GM23338 (cell line): ENCODE measurements around the gene LEMD1. TPM values are rescaled to one million over a fixed set of nuclear protein-coding genes. Genes with fewer than 3 reads are reported as not detected.

Source experiments
- ATAC-seq: fragments of 200-7000 bp; cut with Tn5 transposase; 3 replicates; pipeline ENCODE4 v1.9.1; 2020
- DNase-seq: peaks from one replicate; pipeline ENCODE4 v3.0.0-alpha.2; 2015; ENCODE audit warnings: low spot score
- H2AFZ ChIP-seq: fragments of 200-600 bp; sonication (generic); 2 replicates; pipeline ENCODE4 v1.8.0; 2016; ENCODE audit warnings: antibody characterized with exemption, mild to moderate bottlenecking, moderate library complexity
- H3F3A ChIP-seq: fragments of 200-600 bp; sonication (generic); replicated peaks from 2 replicates; pipeline ENCODE4 v1.8.0; 2017; ENCODE audit warnings: antibody characterized with exemption, mixed run types, low read depth
- H3K27ac ChIP-seq: fragments of 200-600 bp; sonication (generic); 2 replicates; pipeline ENCODE4 v1.6.1; 2016; ENCODE audit warnings: low read depth
- H3K27me3 ChIP-seq: fragments of 200-600 bp; sonication (generic); 2 replicates; pipeline ENCODE4 v1.8.0; 2016; ENCODE audit warnings: mild to moderate bottlenecking, mixed run types, moderate library complexity; ENCODE audit not compliant: insufficient read depth
- H3K36me3 ChIP-seq: fragments of 200-600 bp; sonication (generic); 2 replicates; pipeline ENCODE4 v1.8.0; 2016; ENCODE audit warnings: mild to moderate bottlenecking; ENCODE audit not compliant: insufficient read depth
- H3K4me1 ChIP-seq: fragments of 200-600 bp; sonication (generic); 2 replicates; pipeline ENCODE4 v1.8.0; 2016; ENCODE audit warnings: mild to moderate bottlenecking, moderate library complexity; ENCODE audit not compliant: insufficient read depth
- H3K4me2 ChIP-seq: fragments of 200-600 bp; sonication (generic); 2 replicates; pipeline ENCODE4 v1.7.1; 2017; ENCODE audit warnings: mixed run types
- H3K4me3 ChIP-seq: fragments of 200-600 bp; sonication (generic); 2 replicates; pipeline ENCODE4 v1.6.1; 2016; ENCODE audit warnings: mixed run types
- H3K79me2 ChIP-seq: fragments of 200-600 bp; sonication (generic); replicated peaks from 2 replicates; pipeline ENCODE4 v1.8.0; 2017; ENCODE audit warnings: mild to moderate bottlenecking; ENCODE audit not compliant: insufficient read depth
- H3K9me2 ChIP-seq: fragments of 200-600 bp; sonication (generic); 2 replicates; pipeline ENCODE4 v1.8.0; 2017; ENCODE audit not compliant: insufficient read depth
- H4K20me1 ChIP-seq: fragments of 200-600 bp; sonication (generic); replicated peaks from 2 replicates; pipeline ENCODE4 v1.8.0; 2017; ENCODE audit warnings: mild to moderate bottlenecking; ENCODE audit not compliant: insufficient read depth
- H3K27ac Mint-ChIP-seq: 2 replicates; pipeline ENCODE4 v1.8.0; 2020; ENCODE audit warnings: inconsistent platforms, mild to moderate bottlenecking, moderate library complexity, mixed read lengths
- H3K27me3 Mint-ChIP-seq: 3 replicates; pipeline ENCODE4 v1.8.0; 2022; ENCODE audit warnings: low read depth, mild to moderate bottlenecking, moderate library complexity, mixed read lengths, inconsistent platforms; ENCODE audit not compliant: insufficient read depth, poor library complexity
- H3K36me3 Mint-ChIP-seq: 3 replicates; pipeline ENCODE4 v1.8.0; 2021; ENCODE audit warnings: low read depth, mild to moderate bottlenecking, inconsistent platforms, moderate library complexity, mixed read lengths
- H3K4me1 Mint-ChIP-seq: 3 replicates; pipeline ENCODE4 v1.8.0; 2020; ENCODE audit warnings: mild to moderate bottlenecking, inconsistent platforms, mixed read lengths
- H3K4me3 Mint-ChIP-seq: 3 replicates; pipeline ENCODE4 v1.8.0; 2021; ENCODE audit warnings: moderate library complexity, mild to moderate bottlenecking, inconsistent platforms, mixed read lengths
- H3K9me3 Mint-ChIP-seq: 3 replicates; pipeline ENCODE4 v1.8.0; 2020; ENCODE audit warnings: moderate library complexity, mild to moderate bottlenecking, inconsistent platforms, mixed read lengths
- CREB1 ChIP-seq: fragments of 250-450 bp; sonication (Bioruptor Pico); IDR thresholded peaks from 2 replicates; pipeline ENCODE4 v1.5.0; 2020; ENCODE audit warnings: low read depth, mild to moderate bottlenecking, moderate library complexity
- CTCF ChIP-seq, 2 experiments: fragments of 200-600 bp in 1 of 2; sonication (generic) in 1 of 2; conservative IDR thresholded peaks; 2 replicates each; pipeline versions ENCODE4 v1.5.1 to v1.6.1; 2016 to 2017; ENCODE audit warnings: antibody characterized with exemption in 2 of 2, low read depth in 2 of 2, mild to moderate bottlenecking in 2 of 2, moderate library complexity in 1 of 2
- JUNB ChIP-seq: IDR thresholded peaks from one replicate; pipeline ENCODE4 v1.6.1; 2016; ENCODE audit warnings: antibody characterized with exemption; ENCODE audit not compliant: unreplicated experiment
- POLR2AphosphoS5 ChIP-seq: IDR thresholded peaks from 2 replicates; pipeline ENCODE4 v1.6.1; 2016; ENCODE audit warnings: antibody characterized with exemption, low read depth
- REST ChIP-seq: IDR thresholded peaks from one replicate; pipeline ENCODE4 v1.6.1; 2018; ENCODE audit warnings: antibody characterized with exemption; ENCODE audit not compliant: unreplicated experiment
- ZNF331 ChIP-seq: fragments of 250-450 bp; sonication (Bioruptor Pico); IDR thresholded peaks from 2 replicates; pipeline ENCODE4 v1.5.0; 2020; ENCODE audit warnings: low read depth, mild to moderate bottlenecking, moderate library complexity
- long read RNA-seq: library from polyadenylated mRNA; unstranded; transcript quantifications from one replicate; pipeline ENCODE4 v2.0.0, GENCODE V29; 2020; ENCODE audit not compliant: unreplicated experiment
- polyA plus RNA-seq: library from polyadenylated mRNA; unstranded; fragments of >200 nt; fragmentation: Nextera tagmentation; extraction: Ambion mirVana; gene quantifications from 2 replicates; pipeline ENCODE4 v1.2.1, GENCODE V29; 2016
- total RNA-seq: library from RNA; depleted of rRNA; stranded (reverse); fragments of >200 nt; shearing (Covaris generic); gene quantifications from 2 replicates; pipeline ENCODE4 v1.2.3, GENCODE V29; 2014; rRNA removed

Gene LEMD1
- 10.7 and 14.7 TPM in 2 replicates for total RNA-seq
- polyA plus RNA-seq: 3.7 and 4.7 TPM in 2 replicates
- long read RNA-seq, partial matches to known transcripts: 0 of 2 reads
- long read RNA-seq, other reads (novel, unspliced or antisense): 2 of 2 reads

GRCh38 chr1:205421798-205422197 is at the start of gene LEMD1:
Gene LEMD1 (minus strand): TSS chr1:205422056. CDS start chr1:205420536, 1,520 bp downstream.
- H3K27ac Mint-ChIP-seq: no peak within 1 kb of the TSS
- ATAC-seq (no peak), DNase-seq (no peak)

GRCh38 chr1:205470131-205470530 is 48.3 kb upstream of the LEMD1 start:
- H3K4me1 ChIP-seq: peaks cover 21% of the 10 kb centered on the region
- H4K20me1 ChIP-seq: no peaks in the 10 kb centered on the region
- no peaks in the 10 kb centered on the region for H3K79me2 ChIP-seq
- DNase-seq (no peak), ATAC-seq (no peak)
- H3K36me3 ChIP-seq: no peaks in the 10 kb centered on the region
- H3K4me3 ChIP-seq: no peak overlapping the region
- no peaks in the 10 kb centered on the region for H3K9me2 ChIP-seq
- H3F3A ChIP-seq: peaks cover 7% of the 10 kb centered on the region; the same call in 1 of the 2 replicates
- no peak overlapping the region for H3K27ac Mint-ChIP-seq
- peak overlapping the region; percentile 59; the same call in 1 of the 2 replicates for H2AFZ ChIP-seq
- peaks cover 27% of the 10 kb centered on the region for H3K4me1 Mint-ChIP-seq
- H3K9me3 Mint-ChIP-seq: peaks cover 4% of the 10 kb centered on the region; the same call in 2 of the 3 replicates
- H3K27me3 ChIP-seq: no peaks in the 10 kb centered on the region
- peaks cover 17% of the 10 kb centered on the region for H3K27me3 Mint-ChIP-seq
- H3K4me3 Mint-ChIP-seq: no peak overlapping the region
- no peak overlapping the region for H3K27ac ChIP-seq
- H3K36me3 Mint-ChIP-seq: peaks cover 6% of the 10 kb centered on the region; the same call in 1 of the 3 replicates
- no peak overlapping the region for H3K4me2 ChIP-seq
- no peak for TF ChIP-seq POLR2AphosphoS5
- TF ChIP-seq CREB1 (CRISPR knock-in tag): no peak
- no peak for TF ChIP-seq CTCF (conservative IDR thresholded peaks at IDR 0.05; ENCODE audit: low read depth in 2 of 2)

More at GRCh38 chr1:205421798-205422197, at the start of gene LEMD1:
- no peaks in the 10 kb centered on the region for H4K20me1 ChIP-seq
- H3K9me2 ChIP-seq: no peaks in the 10 kb centered on the region
- H2AFZ ChIP-seq: no peak within 1 kb of the TSS
- H3K4me1 ChIP-seq: peaks cover 28% of the 10 kb centered on the region
- H3F3A ChIP-seq: no peaks in the 10 kb centered on the region
- no peaks in the 10 kb centered on the region for H3K79me2 ChIP-seq
- TF ChIP-seq ZNF331 (no peak), JUNB (no peak), POLR2AphosphoS5 (no peak), REST (no peak)
- no peak within 1 kb of the TSS for H3K27ac ChIP-seq
- no peaks in the 10 kb centered on the region for H3K27me3 Mint-ChIP-seq
- H3K4me1 Mint-ChIP-seq: peaks cover 42% of the 10 kb centered on the region
- H3K9me3 Mint-ChIP-seq: no peaks in the 10 kb centered on the region
- no peak within 1 kb of the TSS for H3K4me2 ChIP-seq
- H3K36me3 ChIP-seq: no peaks in the 10 kb centered on the region
- H3K27me3 ChIP-seq: no peaks in the 10 kb centered on the region
- no peaks in the 10 kb centered on the region for H3K36me3 Mint-ChIP-seq
- H3K4me3 ChIP-seq: no peak within 1 kb of the TSS
- H3K4me3 Mint-ChIP-seq: no peak within 1 kb of the TSS
